Liver (tissue), 9 donors: ENCODE results near the gene BANP. TPM values are rescaled to one million over a fixed set of nuclear protein-coding genes. Genes with fewer than 3 reads are reported as not detected.
"Not testable (repeated sequence)": the region's sequence is repeated elsewhere in the genome, so short reads cannot be mapped to it uniquely, and the experiment has no call there.

Source experiments
- DNase-seq: peaks from one replicate; pipeline ENCODE4 v3.0.0-alpha.2; 2017; ENCODE audit warnings: low spot score
- H3K27ac ChIP-seq, 2 donors: one replicate each; pipeline ENCODE4 v1.7.0; 2013; ENCODE audit warnings: inconsistent platforms in 2 of 2, low read length in 2 of 2, control low read depth in 1 of 2, low read depth in 1 of 2, mild to moderate bottlenecking in 1 of 2
- H3K27me3 ChIP-seq, 4 donors: one replicate each; pipeline versions ENCODE4 v1.6.1 to v1.7.0; 2013; ENCODE audit warnings: low read length in 3 of 4, inconsistent platforms in 1 of 4, mild to moderate bottlenecking in 1 of 4, moderate library complexity in 1 of 4; ENCODE audit not compliant: control insufficient read depth in 4 of 4, insufficient read depth in 4 of 4
- H3K36me3 ChIP-seq, 4 donors: one replicate each; pipeline versions ENCODE4 v1.6.1 to v1.7.0; 2013; ENCODE audit warnings: low read length in 3 of 4, mild to moderate bottlenecking in 3 of 4, low read depth in 1 of 4, moderate library complexity in 1 of 4; ENCODE audit not compliant: control insufficient read depth in 4 of 4, insufficient read depth in 3 of 4
- H3K4me1 ChIP-seq, 4 donors: one replicate each; pipeline versions ENCODE4 v1.6.1 to v1.7.0; 2013; ENCODE audit warnings: low read length in 3 of 4, mild to moderate bottlenecking in 3 of 4, moderate library complexity in 1 of 4; ENCODE audit not compliant: control insufficient read depth in 4 of 4, insufficient read depth in 4 of 4
- H3K4me3 ChIP-seq, 3 donors: one replicate each; pipeline versions ENCODE4 v1.6.1 to v1.7.0; 2013; ENCODE audit warnings: low read length in 3 of 3, control low read depth in 1 of 3, low read depth in 1 of 3, mild to moderate bottlenecking in 1 of 3
- H3K9ac ChIP-seq, 2 donors: one replicate each; pipeline ENCODE4 v1.7.0; 2013; ENCODE audit warnings: low read length in 2 of 2, mild to moderate bottlenecking in 2 of 2, moderate library complexity in 2 of 2, control low read depth in 1 of 2, low read depth in 1 of 2
- H3K9me3 ChIP-seq, 4 donors: one replicate each; pipeline versions ENCODE4 v1.6.1 to v1.7.0; 2013; ENCODE audit warnings: low read length in 3 of 4; ENCODE audit not compliant: control insufficient read depth in 4 of 4
- ATF3 ChIP-seq: IDR thresholded peaks from 2 replicates; pipeline ENCODE4 v1.6.1; 2016; ENCODE audit warnings: antibody characterized with exemption
- CTCF ChIP-seq: fragments of 150-350 bp; IDR thresholded peaks from 2 replicates; pipeline ENCODE4 v1.5.1; 2017; ENCODE audit warnings: improper control_type of control experiment, low read depth, low read length; ENCODE audit not compliant: missing input control
- EGR1 ChIP-seq, 2 donors: IDR thresholded peaks; 2 replicates each; pipeline ENCODE4 v1.6.1; 2016 to 2018; ENCODE audit warnings: antibody characterized with exemption in 2 of 2, low read depth in 2 of 2
- FOXA1 ChIP-seq: IDR thresholded peaks from 2 replicates; pipeline ENCODE4 v1.6.1; 2016; ENCODE audit warnings: antibody characterized with exemption
- FOXA2 ChIP-seq: IDR thresholded peaks from 2 replicates; pipeline ENCODE4 v1.6.1; 2016; ENCODE audit warnings: antibody characterized with exemption
- GABPA ChIP-seq, 2 donors: IDR thresholded peaks in 1 of 2; conservative IDR thresholded peaks in 1 of 2; 2 replicates each; pipeline ENCODE4 v1.6.1; 2016; ENCODE audit warnings: antibody characterized with exemption in 2 of 2, mild to moderate bottlenecking in 1 of 2, moderate library complexity in 1 of 2
- HNF4A ChIP-seq, 2 donors: conservative IDR thresholded peaks; 2 replicates each; pipeline ENCODE4 v1.6.1; 2016; ENCODE audit warnings: antibody characterized with exemption in 2 of 2, mild to moderate bottlenecking in 2 of 2
- HNF4G ChIP-seq: IDR thresholded peaks from 2 replicates; pipeline ENCODE4 v1.6.1; 2016; ENCODE audit warnings: antibody characterized with exemption
- JUND ChIP-seq, 2 donors: IDR thresholded peaks; 2 replicates each; pipeline ENCODE4 v1.6.1; 2016; ENCODE audit warnings: antibody characterized with exemption in 2 of 2
- MAX ChIP-seq: IDR thresholded peaks from 2 replicates; pipeline ENCODE4 v1.6.1; 2016; ENCODE audit warnings: antibody characterized with exemption
- NR2F2 ChIP-seq: IDR thresholded peaks from 2 replicates; pipeline ENCODE4 v1.6.1; 2016; ENCODE audit warnings: antibody characterized with exemption
- RAD21 ChIP-seq, 2 donors: IDR thresholded peaks; 2 replicates each; pipeline ENCODE4 v1.6.1; 2016; ENCODE audit warnings: antibody characterized with exemption in 2 of 2, mild to moderate bottlenecking in 2 of 2
- REST ChIP-seq: IDR thresholded peaks from 2 replicates; pipeline ENCODE4 v1.6.1; 2016; ENCODE audit warnings: antibody characterized with exemption, mild to moderate bottlenecking
- RXRA ChIP-seq, 2 donors: IDR thresholded peaks; 2 replicates each; pipeline ENCODE4 v1.6.1; 2017 to 2018; ENCODE audit warnings: antibody characterized with exemption in 2 of 2, mild to moderate bottlenecking in 1 of 2
- SP1 ChIP-seq: IDR thresholded peaks from 2 replicates; pipeline ENCODE4 v1.6.1; 2018; ENCODE audit warnings: antibody characterized with exemption, mild to moderate bottlenecking
- YY1 ChIP-seq: IDR thresholded peaks from 2 replicates; pipeline ENCODE4 v1.6.1; 2016; ENCODE audit warnings: antibody characterized with exemption, mild to moderate bottlenecking
- ZBTB33 ChIP-seq: IDR thresholded peaks from 2 replicates; pipeline ENCODE4 v1.6.1; 2016; ENCODE audit warnings: antibody characterized with exemption
- WGBS: extraction: QIAGEN DNeasy Blood & Tissue Kit; methylation state at CpG from one replicate; pipeline ENCODE4 v1.1.7; 2013; 5-methylcytosine and 5-hydroxymethylcytosine counted together
- polyA plus RNA-seq, 2 donors: library from polyadenylated mRNA; stranded (reverse) in 1 of 2; unstranded in 1 of 2; fragments of 200-250 nt in 1 of 2; fragments of >200 nt in 1 of 2; fragmentation: Nextera tagmentation in 1 of 2; extraction: Ambion mirVana in 1 of 2; gene quantifications; one replicate each; pipeline versions ENCODE4 v1.2.1 to v1.2.3, GENCODE V29; 2013 to 2015
- total RNA-seq, 2 donors: library from RNA; depleted of rRNA; stranded (reverse); fragments of >200 nt; gene quantifications; one replicate each; pipeline ENCODE4 v1.2.3, GENCODE V29; 2014
- donor health status: healthy.
- donor health status: healthy.
- donor health status: healthy.
- donor health status: healthy.
- donor health status: healthy.

Gene BANP
- total and polyA plus RNA-seq, 4 donors = 4.9 to 20.7 (median 13.7) TPM

GRCh38 chr16:88099563-88099890 is 148.3 kb downstream of the BANP start:
- DNase-seq = no peak

GRCh38 chr16:88099956-88100355 is 148.7 kb downstream of the BANP start:
- H3K4me1 ChIP-seq, H3K27me3 ChIP-seq, H3K36me3 ChIP-seq, H3K9ac ChIP-seq, H3K27ac ChIP-seq, DNase-seq, H3K4me3 ChIP-seq, H3K9me3 ChIP-seq: not testable (repeated sequence)
- WGBS = 85% methylated on average over 14 of the region's 14 CpGs

More at GRCh38 chr16:88099563-88099890, 148.3 kb downstream of the BANP start:
- Histone ChIP-seq H3K9me3 (peaks cover 0 to 5% (median 0%) of the 10 kb centered on the region in 4 donors), H3K4me1 (no peaks in the 10 kb centered on the region), H3K27ac (no peak overlapping the region), H3K4me3 (no peak overlapping the region), H3K36me3 (no peaks in the 10 kb centered on the region), H3K9ac (no peak overlapping the region), H3K27me3 (no peaks in the 10 kb centered on the region)
- no peak for TF ChIP-seq ZBTB33
- TF ChIP-seq FOXA1 = no peak
- no peak for TF ChIP-seq FOXA2
- TF ChIP-seq REST = no peak
- no peak for TF ChIP-seq YY1
- TF ChIP-seq SP1 = no peak
- no peak for TF ChIP-seq HNF4A (conservative IDR thresholded peaks at IDR 0.05)
- TF ChIP-seq RAD21 (IDR thresholded peaks at IDR 0.05) = no peak
- TF ChIP-seq NR2F2 = no peak
- TF ChIP-seq GABPA (IDR thresholded peaks at IDR 0.05 in 1 of 2, conservative IDR thresholded peaks at IDR 0.05 in 1 of 2) = no peak
- no peak for TF ChIP-seq CTCF
- no peak for TF ChIP-seq EGR1 (IDR thresholded peaks at IDR 0.05; ENCODE audit: low read depth in 2 of 2)
- no peak for TF ChIP-seq RXRA (IDR thresholded peaks at IDR 0.05)
- TF ChIP-seq ATF3 = no peak
- TF ChIP-seq JUND (IDR thresholded peaks at IDR 0.05) = no peak
- no peak for TF ChIP-seq HNF4G
- no peak for TF ChIP-seq MAX
- 82% methylated on average over 17 of the region's 17 CpGs for WGBS

GRCh38 chr16:88100801-88101622 is 149.8 kb downstream of the BANP start:
- WGBS = 35% methylated on average over 40 of the region's 40 CpGs
- not testable (repeated sequence) for H3K27me3 ChIP-seq, H3K9me3 ChIP-seq, H3K4me1 ChIP-seq, DNase-seq, H3K4me3 ChIP-seq, H3K36me3 ChIP-seq, H3K9ac ChIP-seq, H3K27ac ChIP-seq

- H3K27me3 ChIP-seq, DNase-seq: not testable (repeated sequence)
- 65% methylated on average over 21 of the region's 21 CpGs for WGBS
Observed at GRCh38 chr16:88101623-88102105, 150.4 kb downstream of the BANP start.

More at GRCh38 chr16:88101623-88102105, 150.4 kb downstream of the BANP start:
- not testable (repeated sequence) for H3K9me3 ChIP-seq, H3K9ac ChIP-seq, H3K27ac ChIP-seq, H3K36me3 ChIP-seq, H3K4me1 ChIP-seq, H3K4me3 ChIP-seq
